Osteoblast (primary cell): Measurements from ENCODE around the gene GTSE1. TPM values are rescaled to one million over a fixed set of nuclear protein-coding genes. Genes with fewer than 3 reads are reported as not detected.

Source experiments
- DNase-seq: peaks from one replicate; pipeline ENCODE4 v3.0.0; 2011; ENCODE audit warnings: low spot score, mixed read lengths; ENCODE audit not compliant: insufficient read length; ENCODE audit errors: missing footprints
- H2AFZ ChIP-seq: 2 replicates; pipeline ENCODE4 v1.6.0; 2011; ENCODE audit warnings: mild to moderate bottlenecking, low read length
- H3K27ac ChIP-seq: 2 replicates; pipeline ENCODE4 v1.5.1; 2011; ENCODE audit warnings: mild to moderate bottlenecking, low read depth, low read length, moderate library complexity
- H3K27me3 ChIP-seq: 2 replicates; pipeline ENCODE4 v1.6.0; 2012; ENCODE audit warnings: mild to moderate bottlenecking, control low read depth, inconsistent platforms, low read length, moderate library complexity; ENCODE audit not compliant: insufficient read depth
- H3K36me3 ChIP-seq: 2 replicates; pipeline ENCODE4 v1.5.1; 2011; ENCODE audit warnings: mild to moderate bottlenecking, low read length, control low read depth, moderate library complexity; ENCODE audit not compliant: insufficient read depth
- H3K4me1 ChIP-seq: 2 replicates; pipeline ENCODE4 v1.5.1; 2011; ENCODE audit warnings: mild to moderate bottlenecking, low read length, control low read depth, moderate library complexity; ENCODE audit not compliant: insufficient read depth
- H3K4me2 ChIP-seq: 2 replicates; pipeline ENCODE4 v1.6.0; 2011; ENCODE audit warnings: mild to moderate bottlenecking, low read length; ENCODE audit not compliant: insufficient read depth
- H3K4me3 ChIP-seq: fragments of 200-600 bp; sonication (generic); 3 replicates; pipeline ENCODE4 v1.5.1; 2012; ENCODE audit warnings: mild to moderate bottlenecking, low read length, inconsistent platforms; ENCODE audit not compliant: insufficient read depth
- H3K79me2 ChIP-seq: 2 replicates; pipeline ENCODE4 v1.6.0; 2012; ENCODE audit warnings: mild to moderate bottlenecking, low read length, control low read depth, inconsistent platforms; ENCODE audit not compliant: insufficient read depth
- H3K9me3 ChIP-seq: 2 replicates; pipeline ENCODE4 v1.5.1; 2011; ENCODE audit warnings: low read depth, low read length, control low read depth
- H4K20me1 ChIP-seq: 2 replicates; pipeline ENCODE4 v1.6.0; 2012; ENCODE audit warnings: mild to moderate bottlenecking, low read length, control low read depth; ENCODE audit not compliant: insufficient read depth
- CTCF ChIP-seq: IDR thresholded peaks from 2 replicates; pipeline ENCODE4 v1.5.1; 2011; ENCODE audit warnings: mild to moderate bottlenecking, low read depth, low read length, moderate library complexity; ENCODE audit errors: extremely low read depth
- total RNA-seq: library from RNA; depleted of rRNA; stranded (reverse); fragments of >200 nt; gene quantifications from 2 replicates; pipeline ENCODE4 v1.2.3, GENCODE V29; 2012

GTSE1 gene
- total RNA-seq, 1 donor: 1.8 TPM

DNA sequence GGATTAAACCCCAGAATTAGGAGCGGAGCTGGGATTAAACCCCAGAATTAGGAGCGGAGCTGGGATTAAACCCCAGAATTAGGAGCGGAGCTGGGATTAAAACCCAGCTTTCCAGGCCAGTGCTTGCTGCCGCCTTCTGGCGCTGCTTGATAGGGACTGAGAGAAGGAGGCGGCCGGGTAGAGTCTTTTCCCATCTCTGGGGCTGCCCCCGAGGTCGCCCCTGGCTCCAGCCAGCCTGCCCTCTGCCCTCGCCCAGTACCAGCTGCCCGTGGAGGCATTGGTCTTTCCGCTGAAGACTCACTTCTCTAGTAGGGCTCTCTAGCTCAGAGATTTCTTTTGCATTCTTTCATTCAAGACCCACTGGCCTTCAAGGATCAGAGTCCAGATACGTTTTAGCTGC is 44.0 kb downstream of the GTSE1 start:
- Histone ChIP-seq H3K4me3 (no peak overlapping the region), H3K79me2 (peaks cover 49% of the 10 kb centered on the region), H3K4me1 (peaks cover 9% of the 10 kb centered on the region), H3K4me2 (no peak overlapping the region), H4K20me1 (peaks cover 28% of the 10 kb centered on the region), H3K9me3 (no peaks in the 10 kb centered on the region), H2AFZ (no peak overlapping the region), H3K27me3 (no peaks in the 10 kb centered on the region), H3K36me3 (peaks cover 70% of the 10 kb centered on the region), H3K27ac (no peak overlapping the region)
- DNase-seq: no peak
- TF ChIP-seq CTCF: no peak

GRCh38 chr22:46346680-46347405 is 50.2 kb downstream of the GTSE1 start:
- Histone ChIP-seq H3K4me2 (no peak overlapping the region), H2AFZ (no peak overlapping the region), H3K4me3 (no peak overlapping the region), H3K79me2 (peaks cover 4% of the 10 kb centered on the region), H4K20me1 (peaks cover 17% of the 10 kb centered on the region), H3K9me3 (no peaks in the 10 kb centered on the region), H3K27ac (no peak overlapping the region), H3K36me3 (peaks cover 80% of the 10 kb centered on the region), H3K4me1 (no peaks in the 10 kb centered on the region), H3K27me3 (no peaks in the 10 kb centered on the region)
- peak; percentile 54 for DNase-seq
- no peak for TF ChIP-seq CTCF

DNA sequence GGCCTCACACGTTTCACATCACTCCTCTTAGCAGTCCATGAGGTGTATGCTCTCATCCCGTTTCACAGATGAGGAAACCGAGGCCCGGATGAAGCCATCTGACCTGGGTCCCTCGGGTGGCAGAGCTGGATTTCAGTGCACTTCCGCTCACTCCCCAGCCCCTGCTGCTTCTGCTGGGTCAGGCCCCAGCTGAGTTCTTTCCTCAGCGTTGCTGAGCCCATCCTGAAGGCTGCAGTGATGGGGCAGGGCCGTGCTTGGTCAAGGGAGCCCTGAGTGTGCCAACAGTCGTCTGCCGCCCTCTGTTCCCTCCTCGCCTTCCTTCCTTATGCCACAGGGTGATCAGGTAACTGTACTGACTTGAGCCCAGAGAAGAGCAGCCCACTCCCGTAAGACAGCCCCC is 51.0 kb downstream of the GTSE1 start:
- no peak for TF ChIP-seq CTCF
- Histone ChIP-seq H4K20me1 (peaks cover 20% of the 10 kb centered on the region), H2AFZ (no peak overlapping the region), H3K27me3 (no peaks in the 10 kb centered on the region), H3K4me1 (no peaks in the 10 kb centered on the region), H3K9me3 (no peaks in the 10 kb centered on the region), H3K79me2 (peaks cover 4% of the 10 kb centered on the region), H3K27ac (no peak overlapping the region), H3K4me3 (no peak overlapping the region), H3K4me2 (no peak overlapping the region), H3K36me3 (peaks cover 81% of the 10 kb centered on the region)
- DNase-seq: no peak

DNA sequence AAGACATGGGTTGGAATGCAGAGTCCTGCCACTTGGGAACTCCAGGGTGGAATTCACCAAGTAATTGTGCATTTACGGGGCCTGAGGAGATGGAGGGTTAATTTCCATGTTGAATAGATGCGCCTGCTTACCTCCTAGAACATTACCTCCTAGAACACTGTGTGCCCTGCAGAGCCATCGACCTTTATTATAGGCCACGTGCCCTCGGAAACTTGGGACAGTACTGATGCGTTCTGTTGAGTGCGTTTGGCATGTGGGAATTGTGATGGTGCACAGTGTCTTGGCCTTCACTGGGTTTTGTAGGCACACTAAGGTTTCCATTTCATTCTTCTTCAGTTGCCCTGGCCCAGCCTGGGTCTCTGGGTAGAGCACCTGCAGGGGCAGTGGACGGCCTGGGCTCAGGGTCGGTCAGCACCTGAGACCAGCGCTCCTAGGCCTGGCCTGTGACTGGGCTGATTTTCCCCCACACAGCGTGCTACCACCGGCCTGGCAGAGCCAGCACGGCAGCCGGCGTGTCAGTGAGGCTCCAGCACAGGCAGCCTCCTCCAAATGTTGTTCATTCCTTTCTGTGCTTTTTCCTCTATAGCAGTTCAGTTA is 51.5 kb downstream of the GTSE1 start:
- Histone ChIP-seq H3K4me1 (no peaks in the 10 kb centered on the region), H4K20me1 (peaks cover 22% of the 10 kb centered on the region), H3K36me3 (peaks cover 85% of the 10 kb centered on the region), H3K4me3 (no peak overlapping the region), H3K9me3 (no peaks in the 10 kb centered on the region), H3K79me2 (peaks cover 4% of the 10 kb centered on the region), H2AFZ (no peak overlapping the region), H3K27ac (no peak overlapping the region), H3K27me3 (no peaks in the 10 kb centered on the region), H3K4me2 (no peak overlapping the region)
- no peak for TF ChIP-seq CTCF
- peak; percentile 73 for DNase-seq
